ENCODE measurements around the gene ADGRV1.

The ADGRV1 gene

DNA sequence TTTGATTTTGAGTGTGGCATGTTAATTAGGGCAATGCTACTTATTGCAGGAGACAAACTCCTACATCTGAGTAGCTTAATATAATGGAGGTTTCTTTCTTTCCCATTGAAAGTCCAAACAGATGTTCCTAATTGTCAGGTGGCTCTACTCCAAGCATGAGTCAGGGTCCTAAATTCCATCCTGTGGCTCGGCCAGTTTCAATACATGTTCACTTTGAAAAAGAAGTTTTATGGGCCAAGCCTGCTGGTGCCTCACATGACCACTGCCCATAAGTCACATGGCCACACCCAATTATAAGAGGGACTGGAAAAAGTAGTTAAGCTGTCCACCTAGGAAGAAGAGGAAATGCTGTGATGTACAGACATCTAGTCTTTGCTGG lies 654.1 kb downstream of the ADGRV1 start:
- TF ChIP-seq NFRKB (IDR thresholded peaks at IDR 0.05): no peak
- TF ChIP-seq ARNT (IDR thresholded peaks at IDR 0.05): no peak
- TF ChIP-seq TARDBP (IDR thresholded peaks at IDR 0.05): no peak
- TF ChIP-seq SUZ12 (IDR thresholded peaks at IDR 0.05): no peak
- no peak for TF ChIP-seq FOXK2 (IDR thresholded peaks at IDR 0.05)
- TF ChIP-seq PKNOX1 (IDR thresholded peaks at IDR 0.05): no peak
- no peak for TF ChIP-seq HDGF (IDR thresholded peaks at IDR 0.05; ENCODE audit: borderline replicate concordance)
- POLR2A ChIA-PET: no interaction called here
- no peak for DNase-seq (ENCODE audit: extremely low spot score)
- CTCF ChIA-PET: no interaction called here
